GM21576 (cell line): ENCODE measurements around the gene AGO1.
"Not testable (repeated sequence)": the region's sequence is repeated elsewhere in the genome, so short reads cannot be mapped to it uniquely, and the experiment has no call there.

ENCODE experiments used
- ATAC-seq: cut with Tn5 transposase; IDR thresholded peaks from one replicate; pipeline ENCODE4 v1.9.1; 2021; ENCODE audit warnings: mild to moderate bottlenecking, moderate library complexity; ENCODE audit not compliant: unreplicated experiment

AGO1 gene

GRCh38 chr1:35964277-35964676 lies 81.3 kb downstream of the AGO1 start:
- ATAC-seq, result not testable (repeated sequence)

GRCh38 chr1:35968396-35968795 lies 85.4 kb downstream of the AGO1 start:
- no peak for ATAC-seq

GRCh38 chr1:35971601-35972000 lies 88.6 kb downstream of the AGO1 start:
- no peak for ATAC-seq

- ATAC-seq, result not testable (repeated sequence)
Measured at GRCh38 chr1:35972631-35973030, 89.6 kb downstream of the AGO1 start.

GRCh38 chr1:35980090-35980489 lies 97.1 kb downstream of the AGO1 start:
- no peak for ATAC-seq
